Astrocyte (in vitro differentiated cells and primary cell): ENCODE data around the gene NKX1-2.

Source experiments
- CTCF ChIP-seq: IDR thresholded peaks from 2 replicates; pipeline ENCODE4 v1.5.1; 2011; ENCODE audit warnings: low read depth, mild to moderate bottlenecking, inconsistent platforms, low read length, moderate library complexity; ENCODE audit not compliant: insufficient read depth
- EZH2 ChIP-seq: IDR thresholded peaks from 2 replicates; pipeline ENCODE4 v1.6.1; 2012; ENCODE audit warnings: mild to moderate bottlenecking, low read length, inconsistent platforms; ENCODE audit not compliant: insufficient read depth

DNA sequence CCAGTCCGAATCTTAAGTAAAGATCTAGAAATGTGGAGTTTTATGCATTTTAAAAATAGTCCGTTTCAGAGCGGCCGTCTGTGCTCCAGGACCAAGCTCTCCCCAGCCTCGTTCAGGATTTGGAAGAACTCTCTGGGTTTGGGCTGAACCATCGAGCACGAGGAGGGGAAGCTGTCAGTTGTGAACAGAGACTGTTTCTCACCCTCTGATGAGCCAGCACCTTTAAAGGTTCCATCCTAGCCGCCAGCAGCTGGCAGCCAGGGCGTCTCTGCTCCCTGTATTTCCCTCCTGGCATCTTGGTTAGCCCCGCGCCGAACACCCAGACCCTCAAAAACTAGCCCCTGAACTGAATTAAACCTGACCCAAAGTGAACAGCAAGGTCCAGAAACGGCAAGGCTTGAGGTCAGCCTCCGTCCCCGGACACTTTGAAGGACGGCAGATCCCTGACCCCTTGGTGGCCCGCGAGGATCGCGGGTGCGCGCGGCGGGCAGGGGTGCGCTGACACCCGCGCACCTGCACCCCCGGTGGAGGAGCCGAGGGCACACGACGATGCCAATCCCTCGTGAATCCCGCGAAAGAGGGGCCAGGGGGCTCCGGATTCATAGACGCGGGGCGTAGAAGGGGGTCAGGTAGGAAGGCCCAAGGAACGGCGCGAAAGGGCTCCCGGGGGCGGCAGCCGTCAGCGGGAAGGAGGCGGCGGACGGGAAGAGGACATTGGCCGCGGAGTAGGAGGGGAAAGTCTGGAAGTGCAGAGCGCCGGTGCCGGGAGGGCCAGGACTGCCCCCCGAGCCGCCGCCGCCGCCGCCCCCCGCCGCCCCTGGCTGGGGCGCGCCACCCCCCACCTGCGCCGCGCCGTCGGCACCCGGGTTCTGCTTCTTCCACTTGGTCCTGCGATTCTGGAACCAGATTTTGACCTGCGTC lies 2.7 kb downstream of the NKX1-2 start:
- TF ChIP-seq CTCF: no peak
- peak; percentile 28 for TF ChIP-seq EZH2
